GM12878 (cell line): Measurements from ENCODE around the gene RETN. TPM values are rescaled to one million over a fixed set of nuclear protein-coding genes. Genes with fewer than 3 reads are reported as not detected.

Experiments
- ATAC-seq: fragments of 200-7000 bp; cut with Tn5 transposase; 3 replicates; pipeline ENCODE4 v1.9.1; 2020; ENCODE audit warnings: mild to moderate bottlenecking, moderate library complexity
- BruUV-seq: library from RNA; stranded (reverse); fragments of 400-500 nt; replicated peaks from 2 replicates; lab custom pipeline; 2021; lab: Mats Ljungman, UMichigan
- CTCF ChIA-PET: fragments of 300-600 bp; sonication (Branson Sonifier 250); formaldehyde crosslinking; extraction: SDS; loops from one replicate; lab custom pipeline; 2021; ENCODE audit warnings: inconsistent platforms; lab: Yijun Ruan, JAX
- POLR2A ChIA-PET: fragments of 350-600 bp; formaldehyde crosslinking; extraction: SDS; loops from one replicate; lab custom pipeline; 2021; ENCODE audit warnings: inconsistent platforms; lab: Charles Lee
- RAD21 ChIA-PET: fragments of 300-600 bp; sonication (Branson Sonifier 250); formaldehyde crosslinking; loops from one replicate; lab custom pipeline; 2023; ENCODE audit warnings: antibody characterized with exemption; ENCODE audit not compliant: unreplicated experiment; lab: Charles Lee
- SMC1A ChIA-PET: fragments of 300-600 bp; sonication (Branson Sonifier 250); formaldehyde crosslinking; loops from one replicate; lab custom pipeline; 2023; ENCODE audit not compliant: unreplicated experiment, uncharacterized antibody; lab: Charles Lee
- DNase-seq: peaks from one replicate; pipeline ENCODE4 v3.0.0-alpha.2; 2011; ENCODE audit warnings: low read depth, low spot score
- FAIRE-seq: peaks from 3 replicates; lab custom pipeline; 2011; peaks lifted over from hg19 to GRCh38; lab: Jason Lieb, UNC
- H2AFZ ChIP-seq: 2 replicates; pipeline ENCODE4 v1.6.0; 2011; ENCODE audit warnings: low read depth, low read length, control low read depth; ENCODE audit not compliant: control insufficient read depth
- H3K27ac ChIP-seq: 2 replicates; pipeline ENCODE4 v1.5.1; 2011; ENCODE audit warnings: control low read depth; ENCODE audit not compliant: control insufficient read depth, insufficient read depth
- H3K27me3 ChIP-seq, 2 experiments: replicated peaks in 1 of 2; 2 replicates each; pipeline versions ENCODE4 v1.6.0 to v1.6.1; 2011; ENCODE audit warnings: low read length in 1 of 2; ENCODE audit not compliant: control insufficient read depth in 2 of 2, insufficient read depth in 2 of 2
- H3K36me3 ChIP-seq, 2 experiments: 2 replicates each; pipeline ENCODE4 v1.5.1; 2011; ENCODE audit warnings: low read length in 1 of 2; ENCODE audit not compliant: control insufficient read depth in 2 of 2, insufficient read depth in 2 of 2
- H3K4me1 ChIP-seq: 2 replicates; pipeline ENCODE4 v1.6.1; 2011; ENCODE audit warnings: mild to moderate bottlenecking, low read length, moderate library complexity, mixed read lengths; ENCODE audit not compliant: control insufficient read depth, insufficient read depth
- H3K4me2 ChIP-seq: 2 replicates; pipeline ENCODE4 v1.6.0; 2011; ENCODE audit warnings: control low read depth; ENCODE audit not compliant: control insufficient read depth, insufficient read depth
- H3K4me3 ChIP-seq: fragments of 200-600 bp; sonication (generic); 2 replicates; pipeline ENCODE4 v1.5.1; 2016
- H3K79me2 ChIP-seq: 2 replicates; pipeline ENCODE4 v1.6.0; 2011; ENCODE audit warnings: low read length; ENCODE audit not compliant: control insufficient read depth, insufficient read depth
- H3K9ac ChIP-seq: 2 replicates; pipeline ENCODE4 v1.8.0; 2011; ENCODE audit warnings: low read length, control low read depth, mixed read lengths; ENCODE audit not compliant: control insufficient read depth, insufficient read depth
- H3K9me3 ChIP-seq: replicated peaks from 3 replicates; pipeline ENCODE4 v1.5.1; 2011; ENCODE audit warnings: mild to moderate bottlenecking, low read length; ENCODE audit not compliant: control insufficient read depth, insufficient read depth
- H4K20me1 ChIP-seq: 2 replicates; pipeline ENCODE4 v1.6.0; 2011; ENCODE audit not compliant: control insufficient read depth, insufficient read depth
- JUND ChIP-seq: IDR thresholded peaks from 2 replicates; pipeline ENCODE4 v1.6.1; 2012; ENCODE audit warnings: low read depth, mild to moderate bottlenecking, low read length, improper control_type of control experiment, moderate library complexity
- KLF5 ChIP-seq: fragments of 450-650 bp; IDR thresholded peaks from 2 replicates; pipeline ENCODE4 v1.6.1; 2014; ENCODE audit warnings: mild to moderate bottlenecking; ENCODE audit not compliant: partially characterized antibody
- MYC ChIP-seq: IDR thresholded peaks from 2 replicates; pipeline ENCODE4 v1.6.1; 2011; ENCODE audit warnings: mild to moderate bottlenecking, low read length, moderate library complexity, inconsistent platforms; ENCODE audit not compliant: insufficient read depth, insufficient replicate concordance, insufficient read length, severe bottlenecking
- NFIC ChIP-seq: IDR thresholded peaks from 2 replicates; pipeline ENCODE4 v1.6.1; 2012; ENCODE audit warnings: low read depth, mild to moderate bottlenecking, inconsistent platforms, low read length, moderate library complexity
- NR2C1 ChIP-seq: fragments of 450-650 bp; IDR thresholded peaks from 2 replicates; pipeline ENCODE4 v1.6.1; 2017; ENCODE audit warnings: antibody characterized with exemption, mild to moderate bottlenecking, moderate library complexity
- NR2F1 ChIP-seq: fragments of 450-650 bp; conservative IDR thresholded peaks from 2 replicates; pipeline ENCODE4 v1.6.1; 2017; ENCODE audit warnings: mild to moderate bottlenecking
- POLR2AphosphoS2 ChIP-seq: IDR thresholded peaks from 2 replicates; pipeline ENCODE4 v1.6.1; 2011; ENCODE audit warnings: low read depth, mild to moderate bottlenecking, low read length, improper control_type of control experiment, moderate library complexity
- SUPT20H ChIP-seq: IDR thresholded peaks from 2 replicates; pipeline ENCODE4 v1.6.1; 2011; ENCODE audit warnings: low read depth, mild to moderate bottlenecking, low read length, moderate library complexity, borderline replicate concordance; ENCODE audit not compliant: control insufficient read depth
- ZNF384 ChIP-seq: IDR thresholded peaks from 2 replicates; pipeline ENCODE4 v1.6.1; 2012; ENCODE audit warnings: low read depth, mild to moderate bottlenecking, low read length, improper control_type of control experiment, borderline replicate concordance
- WGBS: methylation state at CpG from one replicate; pipeline ENCODE4 v1.1.6; 2016; ENCODE audit warnings: low lambda C conversion rate; ENCODE audit not compliant: insufficient replicate concordance, insufficient coverage; ENCODE audit errors: missing lambda C conversion rate; 5-methylcytosine and 5-hydroxymethylcytosine counted together
- in situ Hi-C: fragments of 300-500 bp; cut with MboI; formaldehyde crosslinking; loops from 9 replicates; pipeline ENCODE4 v1.14.3; 2018; ENCODE audit warnings: mixed read lengths
- intact Hi-C: fragments of 100-400 bp; cut with micrococcal nuclease; formaldehyde crosslinking; loops from one replicate; pipeline ENCODE4 v1.14.2; 2022; ENCODE audit not compliant: unreplicated experiment
- polyA plus RNA-seq, 11 experiments: library from polyadenylated mRNA; depleted of rRNA in 4 of 11; unstranded in 6 of 11; stranded (reverse) in 5 of 11; fragments of >200 nt; fragmentation: Nextera tagmentation in 4 of 11; fragmentation: Illumina TruSeq in 1 of 11; extraction: Ambion mirVana in 4 of 11; extraction: Trizol in 1 of 11; gene quantifications; 1 replicate in 1 of 11; 2 replicates in 10 of 11; pipeline versions ENCODE4 v1.2.1 to v1.2.3, GENCODE V29; 2011 to 2016; ENCODE audit warnings: inconsistent platforms in 2 of 11, missing spikeins in 2 of 11, low read depth in 1 of 11
- total RNA-seq, 4 experiments: library from RNA; depleted of rRNA in 3 of 4; stranded (reverse); fragments of >200 nt in 3 of 4; fragmentation: Illumina TruSeq in 1 of 4; extraction: Trizol in 1 of 4; gene quantifications; 2 replicates each; pipeline versions ENCODE4 v1.2.1 to v1.2.3, GENCODE V29; 2013 to 2021
- TF ChIP-seq, protein P1 (sequence below): fragments of 450-650 bp; IDR thresholded peaks from 2 replicates; pipeline ENCODE4 v1.6.1; 2017; ENCODE audit warnings: mild to moderate bottlenecking
- TF ChIP-seq, protein P2 (sequence below): IDR thresholded peaks from 2 replicates; pipeline ENCODE4 v1.6.1; 2012; ENCODE audit warnings: low read length, inconsistent platforms
- TF ChIP-seq, protein P3 (sequence below): fragments of 150-350 bp; IDR thresholded peaks from 2 replicates; pipeline ENCODE4 v1.6.1; 2014; ENCODE audit warnings: mild to moderate bottlenecking, low read depth, low read length
- TF ChIP-seq, protein P4 (sequence below): IDR thresholded peaks from 2 replicates; pipeline ENCODE4 v1.6.1; 2012; ENCODE audit warnings: low read depth, low read length, improper control_type of control experiment

The RETN gene
- total and polyA plus RNA-seq, 10 of the 15 experiments (the other 5 are each of a cell fraction or from before 2014, with no cell fraction given), result 0.26 TPM; not detected in 9

DNA sequence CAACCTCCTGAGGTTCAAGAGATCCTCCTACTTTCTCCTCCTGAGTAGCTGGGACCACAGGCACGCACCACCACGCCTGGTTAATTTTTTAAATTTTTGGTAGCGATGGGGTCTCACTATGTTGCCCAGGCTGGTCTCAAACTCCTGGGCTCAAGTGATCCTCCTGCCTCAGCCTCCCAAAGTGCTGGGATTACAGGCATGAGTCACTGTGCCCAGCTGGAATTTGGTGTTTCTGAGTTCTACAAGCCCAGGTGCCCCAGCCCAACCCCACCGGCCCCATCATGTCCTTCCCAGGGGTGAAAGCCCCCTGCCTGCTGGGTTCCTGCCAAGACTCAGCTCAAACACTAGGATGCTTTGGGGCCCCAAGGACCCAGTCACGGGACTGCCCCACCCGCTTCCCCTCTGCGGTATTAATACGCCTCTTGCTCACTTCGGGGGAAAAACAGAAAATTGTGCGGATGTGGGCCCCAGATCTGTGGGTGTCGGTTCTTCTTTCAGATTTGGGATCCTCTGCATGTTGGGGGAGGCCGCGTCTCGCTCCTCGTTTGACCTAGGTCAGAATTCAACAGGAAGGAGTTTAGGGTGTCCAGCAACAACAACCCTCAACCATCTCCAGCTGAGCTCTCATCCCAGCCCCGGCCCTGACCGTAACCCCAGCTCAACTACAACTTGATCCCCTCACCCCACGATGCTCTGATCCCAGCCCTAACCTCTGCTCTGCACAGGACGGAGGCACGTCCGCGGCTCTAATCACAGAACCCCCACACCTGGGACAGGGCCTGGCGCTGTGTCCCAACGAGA is 36.7 kb downstream of the RETN start (continued):
- peak; percentile 33 for TF ChIP-seq KLF5
- TF ChIP-seq MYC, result no peak
- no peak for TF ChIP-seq SUPT20H

DNA sequence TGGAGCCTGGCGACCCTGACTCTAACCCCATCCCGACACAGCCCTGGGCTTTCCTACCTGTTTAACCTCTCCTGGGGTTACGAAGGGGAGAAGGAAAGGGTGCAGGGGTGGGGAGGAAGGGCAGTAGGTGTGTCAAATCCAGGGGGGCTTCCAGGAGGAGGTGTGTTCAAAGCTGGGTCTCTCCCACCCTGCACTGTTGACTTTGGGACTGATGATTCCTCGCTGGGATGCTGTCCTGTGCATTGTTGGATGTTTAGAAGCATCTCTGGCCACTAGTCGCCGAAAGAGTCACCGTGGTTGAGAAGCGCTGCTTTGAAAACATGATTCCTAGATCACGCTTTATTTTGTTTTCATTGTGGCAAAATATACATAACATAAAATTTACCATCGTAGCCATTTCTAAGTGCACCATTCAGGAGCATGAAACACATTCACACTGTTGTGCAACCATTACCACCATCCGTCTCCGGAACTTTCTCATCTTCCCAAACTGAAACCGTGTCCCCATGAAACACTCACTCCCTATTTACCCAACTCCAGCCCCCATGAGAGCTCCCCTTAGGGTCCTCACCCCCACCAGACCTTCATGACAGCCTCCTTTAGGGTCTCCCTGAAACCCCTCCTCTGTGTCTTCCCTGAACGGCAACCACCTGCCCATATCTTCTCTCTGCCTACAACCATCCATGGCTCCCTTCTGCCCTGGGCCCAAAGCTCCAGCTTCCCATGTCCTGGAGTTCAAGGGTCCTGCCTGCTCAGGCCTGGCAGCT is 37.5 kb downstream of the RETN start:
- FAIRE-seq, result no peak
- CTCF ChIA-PET, result interaction anchor here (1.1 to 1.3 kb wide), 2 partner anchors 9 to 26 kb away, joined by 3 to 10 read pairs; partner anchors contain the start of gene TRAPPC5
- Histone ChIP-seq H2AFZ (peak overlapping the region; percentile 56), H3K4me1 (peaks cover 77% of the 10 kb centered on the region), H3K9me3 (no peaks in the 10 kb centered on the region; the same call in 2 of the 3 replicates), H3K4me2 (peak overlapping the region; percentile 97), H3K4me3 (peak overlapping the region; percentile 53; the same call in 1 of the 2 replicates), H4K20me1 (no peaks in the 10 kb centered on the region), H3K79me2 (peaks cover 7% of the 10 kb centered on the region), H3K9ac (peak overlapping the region; percentile 82), H3K27me3 (no peaks in the 10 kb centered on the region), H3K36me3 (no peaks in the 10 kb centered on the region), H3K27ac (peak overlapping the region; percentile 99)
- BruUV-seq, result no TSS peak
- no peak for DNase-seq
- RAD21 ChIA-PET, result interaction anchor here (1.0 to 2.4 kb wide), 8 partner anchors 8 to 67 kb away, joined by 3 to 9 read pairs (median 6); partner anchors contain the start of gene TRAPPC5
- WGBS, result 57% methylated on average over 14 of the region's 14 CpGs
- intact Hi-C loops, result loop anchor here (10.0 kb wide), 1 partner anchor 488 kb away; no protein-coding TSS in a partner anchor
- no peak for ATAC-seq
- in situ Hi-C loops, result loop anchor here (10.0 kb wide), 2 partner anchors 522 to 1182 kb away; no protein-coding TSS in a partner anchor
- SMC1A ChIA-PET, result interaction anchor here (0.8 to 1.2 kb wide), 4 partner anchors 9 to 94 kb away, joined by 3 read pairs; no protein-coding TSS in a partner anchor
- POLR2A ChIA-PET, result interaction anchor here (0.5 to 1.2 kb wide), 4 partner anchors 8 to 71 kb away, joined by 3 to 5 read pairs (median 4); no protein-coding TSS in a partner anchor
- TF ChIP-seq, protein P1, sequence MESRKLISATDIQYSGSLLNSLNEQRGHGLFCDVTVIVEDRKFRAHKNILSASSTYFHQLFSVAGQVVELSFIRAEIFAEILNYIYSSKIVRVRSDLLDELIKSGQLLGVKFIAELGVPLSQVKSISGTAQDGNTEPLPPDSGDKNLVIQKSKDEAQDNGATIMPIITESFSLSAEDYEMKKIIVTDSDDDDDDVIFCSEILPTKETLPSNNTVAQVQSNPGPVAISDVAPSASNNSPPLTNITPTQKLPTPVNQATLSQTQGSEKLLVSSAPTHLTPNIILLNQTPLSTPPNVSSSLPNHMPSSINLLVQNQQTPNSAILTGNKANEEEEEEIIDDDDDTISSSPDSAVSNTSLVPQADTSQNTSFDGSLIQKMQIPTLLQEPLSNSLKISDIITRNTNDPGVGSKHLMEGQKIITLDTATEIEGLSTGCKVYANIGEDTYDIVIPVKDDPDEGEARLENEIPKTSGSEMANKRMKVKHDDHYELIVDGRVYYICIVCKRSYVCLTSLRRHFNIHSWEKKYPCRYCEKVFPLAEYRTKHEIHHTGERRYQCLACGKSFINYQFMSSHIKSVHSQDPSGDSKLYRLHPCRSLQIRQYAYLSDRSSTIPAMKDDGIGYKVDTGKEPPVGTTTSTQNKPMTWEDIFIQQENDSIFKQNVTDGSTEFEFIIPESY, result no peak; the same call in 1 of the 2 replicates
- TF ChIP-seq, protein P2, sequence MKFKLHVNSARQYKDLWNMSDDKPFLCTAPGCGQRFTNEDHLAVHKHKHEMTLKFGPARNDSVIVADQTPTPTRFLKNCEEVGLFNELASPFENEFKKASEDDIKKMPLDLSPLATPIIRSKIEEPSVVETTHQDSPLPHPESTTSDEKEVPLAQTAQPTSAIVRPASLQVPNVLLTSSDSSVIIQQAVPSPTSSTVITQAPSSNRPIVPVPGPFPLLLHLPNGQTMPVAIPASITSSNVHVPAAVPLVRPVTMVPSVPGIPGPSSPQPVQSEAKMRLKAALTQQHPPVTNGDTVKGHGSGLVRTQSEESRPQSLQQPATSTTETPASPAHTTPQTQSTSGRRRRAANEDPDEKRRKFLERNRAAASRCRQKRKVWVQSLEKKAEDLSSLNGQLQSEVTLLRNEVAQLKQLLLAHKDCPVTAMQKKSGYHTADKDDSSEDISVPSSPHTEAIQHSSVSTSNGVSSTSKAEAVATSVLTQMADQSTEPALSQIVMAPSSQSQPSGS, result no peak
- TF ChIP-seq NFIC, result no peak
- TF ChIP-seq, protein P3, sequence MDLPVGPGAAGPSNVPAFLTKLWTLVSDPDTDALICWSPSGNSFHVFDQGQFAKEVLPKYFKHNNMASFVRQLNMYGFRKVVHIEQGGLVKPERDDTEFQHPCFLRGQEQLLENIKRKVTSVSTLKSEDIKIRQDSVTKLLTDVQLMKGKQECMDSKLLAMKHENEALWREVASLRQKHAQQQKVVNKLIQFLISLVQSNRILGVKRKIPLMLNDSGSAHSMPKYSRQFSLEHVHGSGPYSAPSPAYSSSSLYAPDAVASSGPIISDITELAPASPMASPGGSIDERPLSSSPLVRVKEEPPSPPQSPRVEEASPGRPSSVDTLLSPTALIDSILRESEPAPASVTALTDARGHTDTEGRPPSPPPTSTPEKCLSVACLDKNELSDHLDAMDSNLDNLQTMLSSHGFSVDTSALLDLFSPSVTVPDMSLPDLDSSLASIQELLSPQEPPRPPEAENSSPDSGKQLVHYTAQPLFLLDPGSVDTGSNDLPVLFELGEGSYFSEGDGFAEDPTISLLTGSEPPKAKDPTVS, result no peak
- no peak for TF ChIP-seq POLR2AphosphoS2
- no peak for TF ChIP-seq NR2F1
- no peak for TF ChIP-seq JUND
- TF ChIP-seq, protein P4, sequence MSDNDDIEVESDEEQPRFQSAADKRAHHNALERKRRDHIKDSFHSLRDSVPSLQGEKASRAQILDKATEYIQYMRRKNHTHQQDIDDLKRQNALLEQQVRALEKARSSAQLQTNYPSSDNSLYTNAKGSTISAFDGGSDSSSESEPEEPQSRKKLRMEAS, result no peak
- no peak for TF ChIP-seq ZNF384
- no peak for TF ChIP-seq NR2C1
